HCT116 (cell line): ENCODE results near the gene PPFIBP1. TPM values are rescaled to one million over a fixed set of nuclear protein-coding genes. Genes with fewer than 3 reads are reported as not detected.

Experiments
- ATAC-seq: fragments of 200-7000 bp; cut with Tn5 transposase; 2 replicates; pipeline ENCODE4 v1.9.1; 2020; ENCODE audit warnings: mild to moderate bottlenecking, moderate library complexity
- BruUV-seq: library from RNA; stranded (reverse); fragments of 400-500 nt; replicated peaks from 2 replicates; lab custom pipeline; 2021; lab: Mats Ljungman, UMichigan
- CTCF ChIA-PET: fragments of 300-600 bp; sonication (Branson Sonifier 250); formaldehyde crosslinking; loops from one replicate; lab custom pipeline; 2021; ENCODE audit warnings: antibody characterized with exemption; lab: Charles Lee
- POLR2A ChIA-PET: fragments of 300-600, 350-600 bp; sonication (Branson Sonifier 250); formaldehyde crosslinking; loops from one replicate; lab custom pipeline; 2021; ENCODE audit warnings: antibody characterized with exemption; lab: Charles Lee
- RAD21 ChIA-PET, 2 experiments: fragments of 300-600 bp; sonication (Branson Sonifier 250); formaldehyde crosslinking; loops; one replicate each; lab custom pipeline; 2023; ENCODE audit warnings: low total read pairs in 2 of 2; ENCODE audit not compliant: uncharacterized antibody in 2 of 2, unreplicated experiment in 2 of 2, low non-redundant PET in 1 of 2; lab: Charles Lee
- DNase-seq: peaks from one replicate; pipeline ENCODE4 v3.0.0-alpha.2; 2010; ENCODE audit warnings: low read depth, low spot score
- H2AFZ ChIP-seq: fragments of 200-600 bp; shearing (Covaris generic), sonication (generic); 2 replicates; pipeline ENCODE4 v1.6.1; 2017; ENCODE audit warnings: low read depth, mixed run types, mixed read lengths, antibody characterized with exemption, low read length; ENCODE audit not compliant: poor library complexity, severe bottlenecking
- H3K27ac ChIP-seq: 2 replicates; pipeline ENCODE4 v1.5.1; 2012; ENCODE audit warnings: low read depth, low read length
- H3K27me3 ChIP-seq: fragments of 200-600 bp; sonication (generic); 2 replicates; pipeline ENCODE4 v1.6.1; 2016; ENCODE audit warnings: mixed run types, low read length, mixed read lengths; ENCODE audit not compliant: insufficient read depth
- H3K36me3 ChIP-seq, 2 experiments: fragments of 200-500 bp in 1 of 2; fragments of 200-600 bp in 1 of 2; sonication (Bioruptor generic) in 1 of 2; sonication (generic) in 1 of 2; 2 replicates each; pipeline versions ENCODE4 v1.5.1 to v1.6.1; 2014 to 2016; ENCODE audit warnings: low read length in 2 of 2, inconsistent platforms in 1 of 2, mixed read lengths in 1 of 2, mixed run types in 1 of 2; ENCODE audit not compliant: insufficient read depth in 2 of 2, control insufficient read depth in 1 of 2
- H3K4me1 ChIP-seq, 2 experiments: fragments of 200-600 bp in 1 of 2; sonication (generic) in 1 of 2; 2 replicates each; pipeline versions ENCODE4 v1.5.1 to v1.6.1; 2012 to 2017; ENCODE audit warnings: low read length in 2 of 2, inconsistent platforms in 1 of 2, mild to moderate bottlenecking in 1 of 2, mixed read lengths in 1 of 2, mixed run types in 1 of 2, moderate library complexity in 1 of 2; ENCODE audit not compliant: insufficient read depth in 2 of 2, control insufficient read depth in 1 of 2
- H3K4me2 ChIP-seq: fragments of 200-600 bp; sonication (generic); 2 replicates; pipeline ENCODE4 v1.6.1; 2017; ENCODE audit warnings: mixed run types, low read length, mixed read lengths
- H3K4me3 ChIP-seq, 2 experiments: fragments of 200-600 bp in 1 of 2; sonication (generic) in 1 of 2; replicated peaks in 1 of 2; 2 replicates each; pipeline ENCODE4 v1.5.1; 2011 to 2016; ENCODE audit warnings: low read length in 2 of 2, control low read depth in 1 of 2, low read depth in 1 of 2, mild to moderate bottlenecking in 1 of 2, mixed read lengths in 1 of 2, mixed run types in 1 of 2
- H3K79me2 ChIP-seq: fragments of 200-600 bp; sonication (generic); 2 replicates; pipeline ENCODE4 v1.6.1; 2017; ENCODE audit warnings: mild to moderate bottlenecking, mixed run types, low read length, moderate library complexity, mixed read lengths; ENCODE audit not compliant: insufficient read depth
- H3K9ac ChIP-seq: fragments of 200-600 bp; sonication (generic); 2 replicates; pipeline ENCODE4 v1.6.1; 2016; ENCODE audit warnings: low read length, mixed read lengths
- H3K9me2 ChIP-seq: fragments of 200-600 bp; sonication (generic), shearing (Covaris generic); 2 replicates; pipeline ENCODE4 v1.6.1; 2017; ENCODE audit warnings: mixed run types, mild to moderate bottlenecking, moderate library complexity; ENCODE audit not compliant: insufficient read depth
- H3K9me3 ChIP-seq, 2 experiments: fragments of 200-500 bp in 1 of 2; fragments of 200-600 bp in 1 of 2; sonication (Bioruptor generic) in 1 of 2; sonication (generic) in 1 of 2; 2 replicates each; pipeline ENCODE4 v1.6.1; 2014 to 2017; ENCODE audit warnings: low read length in 2 of 2, mixed read lengths in 2 of 2, inconsistent platforms in 1 of 2, low read depth in 1 of 2, mild to moderate bottlenecking in 1 of 2, mixed run types in 1 of 2, moderate library complexity in 1 of 2; ENCODE audit not compliant: control insufficient read depth in 1 of 2, insufficient read depth in 1 of 2
- H4K20me1 ChIP-seq: fragments of 200-600 bp; sonication (generic), shearing (Covaris generic); 2 replicates; pipeline ENCODE4 v1.6.1; 2017; ENCODE audit warnings: mixed run types, mild to moderate bottlenecking, moderate library complexity; ENCODE audit not compliant: insufficient read depth
- ATF3 ChIP-seq: IDR thresholded peaks from 2 replicates; pipeline ENCODE4 v1.6.1; 2012
- EGR1 ChIP-seq: IDR thresholded peaks from 2 replicates; pipeline ENCODE4 v1.6.1; 2012; ENCODE audit warnings: low read depth
- ELF1 ChIP-seq: IDR thresholded peaks from 2 replicates; pipeline ENCODE4 v1.6.1; 2012; ENCODE audit warnings: low read depth, borderline replicate concordance
- EZH2 ChIP-seq: fragments of 200-600 bp; sonication (generic); IDR thresholded peaks from 2 replicates; pipeline ENCODE4 v1.6.1; 2017; ENCODE audit warnings: antibody characterized with exemption, mixed run types
- EZH2phosphoT487 ChIP-seq: fragments of 200-600 bp; IDR thresholded peaks from 2 replicates; pipeline ENCODE4 v1.6.1; 2018; ENCODE audit warnings: antibody characterized with exemption, borderline replicate concordance
- JUND ChIP-seq: IDR thresholded peaks from 2 replicates; pipeline ENCODE4 v1.6.1; 2012
- POLR2AphosphoS5 ChIP-seq: IDR thresholded peaks from 2 replicates; pipeline ENCODE4 v1.6.1; 2011; ENCODE audit warnings: mild to moderate bottlenecking, low read depth, low read length, moderate library complexity
- RAD21 ChIP-seq: IDR thresholded peaks from 2 replicates; pipeline ENCODE4 v1.6.1; 2012; ENCODE audit warnings: low read depth, mild to moderate bottlenecking
- REST ChIP-seq: IDR thresholded peaks from 2 replicates; pipeline ENCODE4 v1.6.1; 2012; ENCODE audit warnings: low read depth
- SP1 ChIP-seq: IDR thresholded peaks from 2 replicates; pipeline ENCODE4 v1.6.1; 2012; ENCODE audit warnings: low read depth
- YY1 ChIP-seq: IDR thresholded peaks from 2 replicates; pipeline ENCODE4 v1.6.1; 2011; ENCODE audit warnings: low read length, low read depth, moderate library complexity, mild to moderate bottlenecking; ENCODE audit not compliant: insufficient replicate concordance; ENCODE audit errors: extremely low read depth
- ZBTB33 ChIP-seq: IDR thresholded peaks from 2 replicates; pipeline ENCODE4 v1.6.1; 2011; ENCODE audit warnings: mild to moderate bottlenecking, low read length, moderate library complexity; ENCODE audit not compliant: insufficient replicate concordance; ENCODE audit errors: extremely low read depth
- ZFX ChIP-seq: fragments of 450-650 bp; IDR thresholded peaks from 2 replicates; pipeline ENCODE4 v1.6.1; 2017
- ZNF274 ChIP-seq: fragments of 200-500 bp; sonication (Bioruptor generic); IDR thresholded peaks from 2 replicates; pipeline ENCODE4 v1.6.1; 2014; ENCODE audit warnings: mild to moderate bottlenecking, low read depth, low read length, inconsistent platforms
- intact Hi-C: fragments of 100-400 bp; cut with micrococcal nuclease; formaldehyde crosslinking; loops from 2 replicates; pipeline ENCODE4 v1.10.0; 2022
- total RNA-seq: library from RNA; stranded (reverse); gene quantifications from one replicate; pipeline ENCODE4 v1.2.1, GENCODE V29; 2021; ENCODE audit not compliant: unreplicated experiment
- TF ChIP-seq, protein P1 (sequence below): IDR thresholded peaks from 2 replicates; pipeline ENCODE4 v1.6.1; 2012

PPFIBP1 gene
- total RNA-seq, 1 experiment from 2014 or later = 102 TPM

DNA sequence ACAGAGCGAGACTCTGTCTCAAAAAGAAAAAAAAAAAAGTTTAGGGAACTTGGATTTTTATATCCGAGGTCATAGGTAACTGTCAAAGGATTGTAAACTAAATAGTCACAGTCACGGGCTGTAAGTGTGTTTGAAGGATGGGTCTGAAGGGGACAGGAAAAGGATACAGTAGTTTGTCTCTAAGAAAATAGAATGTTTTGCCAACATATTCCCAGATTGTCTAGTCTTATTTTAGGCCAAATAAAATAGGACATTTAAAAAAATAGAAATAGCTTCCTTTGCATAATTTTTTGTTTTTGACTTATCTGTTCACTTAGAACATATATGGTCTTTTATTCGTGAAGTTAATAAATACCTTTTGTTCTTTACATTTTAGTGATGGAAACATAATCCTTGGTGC is 148.0 kb downstream of the PPFIBP1 start:
- TF ChIP-seq ELF1 (no peak), ZNF274 (no peak), ZFX (no peak), ZBTB33 (no peak), REST (no peak), JUND (no peak), EZH2 (no peak), YY1 (no peak), POLR2AphosphoS5 (no peak), RAD21 (no peak), EZH2phosphoT487 (no peak), SP1 (no peak), ATF3 (no peak), EGR1 (no peak)
- TF ChIP-seq, protein P1, sequence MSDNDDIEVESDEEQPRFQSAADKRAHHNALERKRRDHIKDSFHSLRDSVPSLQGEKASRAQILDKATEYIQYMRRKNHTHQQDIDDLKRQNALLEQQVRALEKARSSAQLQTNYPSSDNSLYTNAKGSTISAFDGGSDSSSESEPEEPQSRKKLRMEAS = no peak
- no peaks in the 10 kb centered on the region for H3K9me3 ChIP-seq
- no peak overlapping the region for H3K4me2 ChIP-seq
- H3K27me3 ChIP-seq = no peaks in the 10 kb centered on the region
- no peak overlapping the region for H3K27ac ChIP-seq
- H3K9ac ChIP-seq = no peak overlapping the region
- intact Hi-C loops = no loop called here
- no peaks in the 10 kb centered on the region for H3K9me2 ChIP-seq
- DNase-seq (no peak), ATAC-seq (no peak)
- no TSS peak for BruUV-seq
- H2AFZ ChIP-seq = no peak overlapping the region
- no peak overlapping the region for H3K4me3 ChIP-seq
- ChIA-PET CTCF (no interaction called here), POLR2A (no interaction called here), RAD21 (no interaction called here)
- no peaks in the 10 kb centered on the region for H4K20me1 ChIP-seq
- H3K36me3 ChIP-seq = peaks cover 7 to 9% of the 10 kb centered on the region in 2 experiments; a peak in 2 of 4 replicates
- no peaks in the 10 kb centered on the region for H3K4me1 ChIP-seq
- H3K79me2 ChIP-seq = no peaks in the 10 kb centered on the region
